ENCODE results near the gene SLC6A3. TPM values are rescaled to one million over a fixed set of nuclear protein-coding genes. Genes with fewer than 3 reads are reported as not detected.

The SLC6A3 gene
- total RNA-seq, 4 donors from 2014 or later: 0.07 to 0.15 TPM; not detected in 2

GRCh38 chr5:1447671-1448361 is 2.6 kb upstream of the SLC6A3 start:
- no peak overlapping the region for H3K27ac ChIP-seq
- H3K4me1 ChIP-seq: peaks cover 0 to 11% of the 10 kb centered on the region in 2 donors
- H3K27me3 ChIP-seq: peaks cover 7 to 20% of the 10 kb centered on the region in 2 donors
- no peak for DNase-seq
- H3K4me3 ChIP-seq: no peak overlapping the region
- H3K9me3 ChIP-seq: no peaks in the 10 kb centered on the region
- H3K36me3 ChIP-seq: no peaks in the 10 kb centered on the region
- TF ChIP-seq POLR2A (IDR thresholded peaks at IDR 0.05) (no peak), CTCF (IDR thresholded peaks at IDR 0.05) (no peak)
- intact Hi-C loops (cut with DNase I; ENCODE audit: low total_unique reads): no loop called here

- no peak overlapping the region for H3K4me3 ChIP-seq
- no peaks in the 10 kb centered on the region for H3K36me3 ChIP-seq
- intact Hi-C loops (cut with DNase I; ENCODE audit: low total_unique reads): no loop called here
- H3K4me1 ChIP-seq: peaks cover 0 to 11% of the 10 kb centered on the region in 2 donors
- H3K27ac ChIP-seq: no peak overlapping the region
- TF ChIP-seq CTCF (IDR thresholded peaks at IDR 0.05) (no peak), POLR2A (IDR thresholded peaks at IDR 0.05) (no peak)
- peaks cover 7 to 27% of the 10 kb centered on the region in 2 donors for H3K27me3 ChIP-seq
- no peaks in the 10 kb centered on the region for H3K9me3 ChIP-seq
- no peak for DNase-seq
Measured at GRCh38 chr5:1446602-1447343, 1.5 kb upstream of the SLC6A3 start.

- no peak for TF ChIP-seq CTCF (IDR thresholded peaks at IDR 0.05)
- TF ChIP-seq POLR2A (IDR thresholded peaks at IDR 0.05): no peak
- H3K36me3 ChIP-seq: no peaks in the 10 kb centered on the region
- no peaks in the 10 kb centered on the region for H3K9me3 ChIP-seq
- peaks cover 7 to 30% of the 10 kb centered on the region in 2 donors for H3K27me3 ChIP-seq
- no peak overlapping the region for H3K27ac ChIP-seq
- no peak for DNase-seq
- peaks cover 0 to 11% of the 10 kb centered on the region in 2 donors for H3K4me1 ChIP-seq
- no peak overlapping the region for H3K4me3 ChIP-seq
- intact Hi-C loops (cut with DNase I; ENCODE audit: low total_unique reads): no loop called here
Measured at GRCh38 chr5:1445689-1446601, 705 bp upstream of the SLC6A3 start.

GRCh38 chr5:1444361-1445189 is 665 bp downstream of the SLC6A3 start:
- no peak for TF ChIP-seq POLR2A (IDR thresholded peaks at IDR 0.05)
- TF ChIP-seq CTCF (IDR thresholded peaks at IDR 0.05): no peak
- Histone ChIP-seq H3K27ac (no peak overlapping the region), H3K27me3 (peaks cover 7 to 30% of the 10 kb centered on the region in 2 donors), H3K4me3 (no peak overlapping the region), H3K36me3 (no peaks in the 10 kb centered on the region), H3K4me1 (peaks cover 0 to 11% of the 10 kb centered on the region in 2 donors), H3K9me3 (no peaks in the 10 kb centered on the region)
- no peak for DNase-seq
- intact Hi-C loops (cut with DNase I; ENCODE audit: low total_unique reads): no loop called here

Data from uterus (tissue), 4 donors.